Brain microvascular endothelial cell (primary cell): ENCODE measurements around the gene RIMS1.

Experiments used
- DNase-seq: peaks from one replicate; pipeline ENCODE4 v3.0.0-alpha.2; 2020
- H3K27ac ChIP-seq: fragments of 250-450 bp; sonication (Bioruptor Pico); 2 replicates; pipeline ENCODE4 v1.5.1; 2020; ENCODE audit warnings: mild to moderate bottlenecking, moderate library complexity
- H3K27me3 ChIP-seq: fragments of 250-450 bp; sonication (Bioruptor Pico); replicated peaks from 2 replicates; pipeline ENCODE4 v1.5.1; 2020; ENCODE audit warnings: mild to moderate bottlenecking
- H3K36me3 ChIP-seq: fragments of 250-450 bp; sonication (Bioruptor Pico); replicated peaks from 2 replicates; pipeline ENCODE4 v1.5.1; 2020; ENCODE audit warnings: mild to moderate bottlenecking
- H3K4me3 ChIP-seq: 2 replicates; pipeline ENCODE4 v1.5.1; 2011; ENCODE audit warnings: low read depth, mild to moderate bottlenecking, control low read depth, low read length, moderate library complexity
- CTCF ChIP-seq: IDR thresholded peaks from 2 replicates; pipeline ENCODE4 v1.5.1; 2011; ENCODE audit warnings: low read depth, mild to moderate bottlenecking, moderate library complexity, low read length, control low read depth, inconsistent platforms; ENCODE audit errors: missing control alignments
- in situ Hi-C: cut with HindIII; loops from 2 replicates; pipeline ENCODE4 v1.10.0; 2017; ENCODE audit warnings: low sequenced_read_pairs, low pct_ligation_motif_present

The RIMS1 gene

GRCh38 chr6:71900642-71901041 is 14.3 kb downstream of the RIMS1 start:
- Histone ChIP-seq H3K27me3 (no peaks in the 10 kb centered on the region), H3K4me3 (no peak overlapping the region), H3K36me3 (no peaks in the 10 kb centered on the region), H3K27ac (no peak overlapping the region)
- DNase-seq, result no peak
- in situ Hi-C loops, result no loop called here
- TF ChIP-seq CTCF, result no peak

GRCh38 chr6:71902261-71902660 is 15.9 kb downstream of the RIMS1 start:
- H3K4me3 ChIP-seq, result no peak overlapping the region
- DNase-seq, result no peak
- in situ Hi-C loops, result no loop called here
- no peaks in the 10 kb centered on the region for H3K27me3 ChIP-seq
- H3K27ac ChIP-seq, result no peak overlapping the region
- no peaks in the 10 kb centered on the region for H3K36me3 ChIP-seq
- no peak for TF ChIP-seq CTCF

- Histone ChIP-seq H3K27ac (no peak overlapping the region), H3K27me3 (no peaks in the 10 kb centered on the region), H3K36me3 (no peaks in the 10 kb centered on the region), H3K4me3 (no peak overlapping the region)
- in situ Hi-C loops, result no loop called here
- no peak for DNase-seq
- TF ChIP-seq CTCF, result no peak
Measured at GRCh38 chr6:71906813-71907212, 20.5 kb downstream of the RIMS1 start.

- DNase-seq, result no peak
- H3K36me3 ChIP-seq, result no peaks in the 10 kb centered on the region
- TF ChIP-seq CTCF, result no peak
- in situ Hi-C loops, result no loop called here
- H3K27me3 ChIP-seq, result no peaks in the 10 kb centered on the region
- H3K4me3 ChIP-seq, result no peak overlapping the region
- no peak overlapping the region for H3K27ac ChIP-seq
Measured at GRCh38 chr6:71908162-71908765, 21.9 kb downstream of the RIMS1 start.

- no peak overlapping the region for H3K4me3 ChIP-seq
- in situ Hi-C loops, result no loop called here
- TF ChIP-seq CTCF, result no peak
Measured at GRCh38 chr6:71913444-71914234, 27.3 kb downstream of the RIMS1 start.

GRCh38 chr6:71929047-71929446 is 42.7 kb downstream of the RIMS1 start:
- H3K27ac ChIP-seq, result no peak overlapping the region
- no peak for TF ChIP-seq CTCF
- H3K36me3 ChIP-seq, result no peaks in the 10 kb centered on the region
- in situ Hi-C loops, result no loop called here
- no peak for DNase-seq
- H3K4me3 ChIP-seq, result no peak overlapping the region
- H3K27me3 ChIP-seq, result no peaks in the 10 kb centered on the region

More at GRCh38 chr6:71913444-71914234, 27.3 kb downstream of the RIMS1 start:
- DNase-seq, result no peak
- H3K27me3 ChIP-seq, result no peaks in the 10 kb centered on the region
- no peaks in the 10 kb centered on the region for H3K36me3 ChIP-seq
- no peak overlapping the region for H3K27ac ChIP-seq
